Measurements from ENCODE around the gene DTX3. TPM values are rescaled to one million over a fixed set of nuclear protein-coding genes. Genes with fewer than 3 reads are reported as not detected.
A peak's percentile ranks its signal among the peaks of the same experiment; 100 is the strongest.

DTX3 gene
- total and polyA plus RNA-seq, 2 of the 13 experiments (the other 11 are each of a cell fraction or from before 2014, with no cell fraction given), result 9.0 to 27.2 TPM

GRCh38 chr12:57621497-57622292, 17.1 kb downstream of the DTX3 start (continued):
- TF ChIP-seq MAF1 (CRISPR knock-in tag; IDR thresholded peaks at IDR 0.05; ENCODE audit: borderline replicate concordance), result no peak
- no peak for TF ChIP-seq RELA (CRISPR knock-in tag; IDR thresholded peaks at IDR 0.05)
- 0 out of 2 replicates have a peak, but pooled peaks have one; percentile 37 for TF ChIP-seq ZNF275 (CRISPR knock-in tag; IDR thresholded peaks at IDR 0.05; ENCODE audit: borderline replicate concordance)
- TF ChIP-seq THRA (CRISPR knock-in tag; IDR thresholded peaks at IDR 0.05; ENCODE audit: borderline replicate concordance), result peak; percentile 40; the same call in 1 of the 2 replicates
- no peak for TF ChIP-seq ZNF24 (IDR thresholded peaks at IDR 0.05)
- TF ChIP-seq MEIS1 (CRISPR knock-in tag; IDR thresholded peaks at IDR 0.05; ENCODE audit: borderline replicate concordance), result no peak
- TF ChIP-seq TAF15 (IDR thresholded peaks at IDR 0.05; ENCODE audit: low read depth, low read length, poor library complexity, severe bottlenecking), result no peak
- no peak for TF ChIP-seq TBX2 (CRISPR knock-in tag; IDR thresholded peaks at IDR 0.05; ENCODE audit: borderline replicate concordance)
- no peak for TF ChIP-seq ZNF746 (CRISPR knock-in tag; IDR thresholded peaks at IDR 0.05)
- no peak for TF ChIP-seq NCOA1 (CRISPR knock-in tag; IDR thresholded peaks at IDR 0.05)
- TF ChIP-seq ZNF121 (CRISPR knock-in tag; IDR thresholded peaks at IDR 0.05), result no peak
- TF ChIP-seq HBP1 (CRISPR knock-in tag; IDR thresholded peaks at IDR 0.05; ENCODE audit: low read depth), result no peak
- TF ChIP-seq ESRRA (CRISPR knock-in tag; IDR thresholded peaks at IDR 0.05; ENCODE audit: low read depth), result no peak
- no peak for TF ChIP-seq FOXO4 (CRISPR knock-in tag; conservative IDR thresholded peaks at IDR 0.05)
- TF ChIP-seq YY1 (IDR thresholded peaks at IDR 0.05; ENCODE audit: insufficient read depth, insufficient replicate concordance, low read depth, low read length), result no peak
- TF ChIP-seq NCOA5 (CRISPR knock-in tag; IDR thresholded peaks at IDR 0.05), result no peak
- TF ChIP-seq HMGA1 (CRISPR knock-in tag; conservative IDR thresholded peaks at IDR 0.05), result no peak
- no peak for TF ChIP-seq TAF1 (CRISPR knock-in tag; IDR thresholded peaks at IDR 0.05)
- TF ChIP-seq ZNF841 (CRISPR knock-in tag; IDR thresholded peaks at IDR 0.05; ENCODE audit: borderline replicate concordance), result no peak
- no peak for TF ChIP-seq JUNB (CRISPR knock-in tag; IDR thresholded peaks at IDR 0.05; ENCODE audit: borderline replicate concordance)
- no peak for TF ChIP-seq BRCA1 (CRISPR knock-in tag; IDR thresholded peaks at IDR 0.05)
- peak; percentile 78; the same call in 1 of the 2 replicates for TF ChIP-seq CHCHD3 (CRISPR knock-in tag; IDR thresholded peaks at IDR 0.05)
- no peak for TF ChIP-seq AGO1 (IDR thresholded peaks at IDR 0.05; ENCODE audit: low read depth, low read length, poor library complexity, severe bottlenecking)
- TF ChIP-seq ZNF180 (CRISPR knock-in tag; IDR thresholded peaks at IDR 0.05; ENCODE audit: borderline replicate concordance, low read depth), result no peak
- TF ChIP-seq ZBTB21 (CRISPR knock-in tag; IDR thresholded peaks at IDR 0.05), result no peak

Measured in HepG2 (cell line).